Stimulated activated CD4-positive, alpha-beta T cell treated with anti-CD3 and anti-CD28 coated beads, Interleukin-4, amount 100 ng/mL, for 4 hours (primary cell): Measurements from ENCODE around the gene LARGE1.

Experiments used
- DNase-seq, 2 experiments: peaks; one replicate each; pipeline ENCODE4 v3.0.0-alpha.2; 2020

Gene LARGE1

DNA sequence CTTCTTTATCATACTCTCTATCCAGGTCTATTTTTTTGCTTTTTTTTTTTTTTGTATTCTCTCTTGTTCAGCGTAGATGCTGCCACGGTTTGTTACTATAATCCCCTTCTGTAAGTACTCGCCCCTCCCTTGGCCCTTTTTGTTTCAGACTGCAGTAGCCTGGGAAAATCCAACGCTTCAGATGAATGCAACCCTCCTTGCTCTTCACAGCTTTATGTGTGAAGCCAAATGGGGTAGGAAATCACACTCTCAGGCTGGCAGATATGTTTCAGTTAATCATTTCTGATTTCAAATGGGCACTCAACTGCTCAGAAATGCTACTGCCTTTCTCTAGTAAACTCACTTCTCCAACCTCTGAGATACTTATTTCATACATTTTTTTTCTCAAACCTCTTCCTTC lies 149.1 kb downstream of the LARGE1 start:
- no peak for DNase-seq

DNA sequence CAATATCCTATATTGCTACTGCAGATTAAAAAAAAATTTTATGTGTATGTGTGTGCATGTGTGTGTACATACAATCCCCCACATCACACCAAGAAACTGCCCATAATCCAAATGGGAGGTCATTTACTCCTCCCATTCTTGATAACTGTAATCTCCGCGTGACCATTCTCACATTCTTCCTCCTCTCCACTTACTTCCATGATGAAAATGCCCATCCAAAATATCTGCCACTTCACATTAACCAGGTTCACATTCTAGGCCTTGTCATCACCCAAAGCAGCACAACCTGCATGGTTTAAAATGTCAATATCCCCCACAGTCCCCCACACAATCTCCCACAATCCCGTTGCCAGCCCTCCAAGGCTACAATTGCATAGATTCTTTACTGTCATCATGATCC lies 149.6 kb downstream of the LARGE1 start:
- DNase-seq, result no peak

DNA sequence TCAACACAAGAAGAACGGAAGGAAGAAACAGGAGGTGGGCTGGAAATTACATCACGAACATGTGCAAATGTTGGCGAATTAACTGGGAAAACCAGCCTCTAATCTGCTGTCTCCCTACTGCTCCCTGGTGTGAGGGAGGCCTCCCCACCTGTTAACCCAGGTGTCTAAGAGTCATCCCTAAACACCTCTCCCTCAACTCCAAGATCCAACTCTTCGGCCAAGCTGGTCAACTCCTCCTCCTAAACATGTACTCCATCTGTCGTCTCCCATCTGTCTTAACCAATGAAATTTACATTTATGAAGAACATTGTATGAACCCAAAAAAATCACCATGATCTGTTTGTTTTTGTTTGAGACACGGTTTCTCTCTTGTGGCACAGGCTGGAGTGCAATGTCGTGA lies 154.2 kb downstream of the LARGE1 start:
- no peak for DNase-seq

DNA sequence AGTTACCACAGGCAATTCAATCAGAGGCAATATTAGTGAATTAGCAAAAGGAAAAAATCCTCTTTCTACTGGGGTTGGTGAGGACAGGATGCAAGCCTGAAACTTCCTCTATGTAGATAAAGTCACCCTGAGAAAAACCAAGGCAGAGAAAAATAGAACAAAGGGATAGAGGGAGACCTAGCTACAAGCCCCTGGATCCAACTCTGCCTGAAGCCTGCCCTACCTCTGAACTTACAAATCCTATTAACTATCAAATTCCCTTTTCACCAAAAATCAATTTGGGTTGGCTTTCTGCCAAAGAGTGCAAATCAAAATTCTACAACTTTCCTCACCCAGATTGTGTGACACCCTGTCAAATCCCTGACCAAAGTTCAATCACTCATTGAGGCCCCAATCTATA lies 161.3 kb downstream of the LARGE1 start:
- no peak for DNase-seq

DNA sequence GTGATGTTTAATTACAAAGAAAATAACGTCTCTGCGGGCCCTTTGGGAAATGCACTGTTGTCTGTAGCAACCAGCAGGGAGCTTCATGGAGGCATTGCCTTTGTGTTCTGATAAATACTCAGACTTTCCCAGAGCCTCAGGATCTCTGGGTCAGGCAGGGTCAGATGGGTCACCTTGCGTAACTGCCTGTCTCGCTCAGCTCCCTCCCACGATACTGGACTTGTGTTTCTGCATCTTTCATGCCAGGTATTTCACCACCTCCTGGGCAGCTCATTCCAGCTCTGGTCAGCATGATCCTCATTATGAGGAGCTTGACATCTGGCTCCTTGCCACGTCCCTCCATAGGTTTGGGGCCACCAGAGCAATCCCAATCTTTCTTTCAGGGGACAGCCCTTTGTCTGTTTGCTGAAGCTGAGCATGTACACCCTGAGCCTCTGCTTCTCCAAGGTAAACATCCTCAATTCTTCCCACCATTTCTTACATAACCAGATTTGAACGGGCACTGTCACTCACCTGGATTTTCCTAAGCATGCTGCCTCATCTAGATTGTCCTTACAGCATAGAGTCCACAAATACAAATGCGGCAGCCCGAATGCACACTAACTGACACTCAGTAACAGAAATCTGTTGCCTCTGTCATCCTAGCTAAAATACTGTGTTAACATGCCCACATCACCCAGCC lies 162.3 kb downstream of the LARGE1 start:
- no peak for DNase-seq

DNA sequence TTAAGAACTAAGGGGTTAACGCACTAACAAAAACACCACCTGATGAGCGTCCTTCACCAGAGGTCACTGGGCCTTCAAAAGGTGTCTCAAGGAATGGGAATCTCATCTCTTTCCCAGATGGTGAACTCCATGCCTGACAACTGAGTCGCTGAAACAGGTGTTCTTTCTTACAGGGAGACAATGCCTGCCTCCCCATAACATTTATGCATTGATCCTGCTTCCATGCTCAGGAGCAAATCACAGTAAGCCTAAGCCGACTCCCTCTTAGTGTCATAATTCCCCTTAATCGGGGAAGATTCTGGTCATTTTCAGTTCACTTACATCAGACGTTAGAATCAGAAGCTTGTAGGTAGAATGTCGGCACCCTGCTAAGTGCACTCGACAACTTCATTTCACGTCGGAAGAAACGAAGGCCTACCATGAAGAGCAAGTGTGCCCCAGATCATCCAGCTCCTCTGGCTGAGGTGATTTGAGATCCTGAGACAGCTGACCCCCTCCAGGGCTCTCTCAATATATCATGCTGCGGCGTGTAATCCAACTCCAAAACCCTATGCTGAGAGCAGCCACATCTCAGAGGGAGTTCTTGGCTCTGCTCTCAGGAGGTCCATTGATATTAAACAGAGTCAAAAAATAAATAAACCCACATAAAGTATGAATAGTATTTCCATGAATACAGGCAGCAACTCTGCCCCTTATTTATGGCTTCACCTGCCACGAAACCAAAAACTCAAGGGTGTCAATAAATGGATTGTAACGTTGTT lies 163.1 kb downstream of the LARGE1 start:
- DNase-seq, result no peak

DNA sequence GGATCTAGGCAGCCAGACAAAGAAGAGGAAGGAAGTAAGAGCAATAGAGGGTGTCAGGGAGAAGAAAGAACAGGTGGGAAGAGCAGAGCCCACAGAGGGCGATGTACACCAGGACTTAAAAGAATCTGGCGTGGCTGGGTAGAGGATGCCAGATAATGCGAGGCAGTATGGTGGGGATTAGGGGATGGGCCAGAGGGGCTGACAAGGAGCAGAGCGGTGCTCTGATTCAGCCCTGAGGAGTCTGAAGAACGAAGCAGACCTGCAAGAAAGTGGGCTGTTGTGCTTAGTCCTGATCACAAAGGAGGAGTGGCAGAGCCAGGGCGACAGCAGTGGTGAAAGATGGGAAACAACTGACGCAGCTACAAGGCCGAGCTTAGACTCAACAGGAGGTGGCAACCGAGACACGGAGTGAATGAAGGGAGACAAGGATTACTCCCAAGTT lies 163.7 kb downstream of the LARGE1 start:
- DNase-seq, result no peak

DNA sequence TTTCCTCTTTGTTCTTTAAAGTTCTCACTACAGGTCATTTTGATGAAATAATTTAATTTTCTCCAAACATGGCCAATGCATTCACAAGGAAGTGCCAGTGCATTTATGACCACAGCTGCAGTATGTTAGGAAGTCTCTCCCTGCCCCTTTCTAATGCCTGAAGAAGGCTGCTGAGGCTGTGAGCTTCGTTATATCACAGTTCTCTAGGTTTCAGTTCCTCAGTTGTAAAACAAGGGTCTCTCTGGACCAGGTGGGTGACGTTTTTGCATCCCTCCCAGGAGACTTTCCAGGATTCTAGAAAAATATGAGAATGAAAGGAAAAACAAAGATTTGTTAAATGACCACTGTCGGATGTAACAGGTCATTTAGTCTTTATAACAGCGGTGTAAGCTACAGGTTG lies 171.6 kb downstream of the LARGE1 start:
- no peak for DNase-seq

DNA sequence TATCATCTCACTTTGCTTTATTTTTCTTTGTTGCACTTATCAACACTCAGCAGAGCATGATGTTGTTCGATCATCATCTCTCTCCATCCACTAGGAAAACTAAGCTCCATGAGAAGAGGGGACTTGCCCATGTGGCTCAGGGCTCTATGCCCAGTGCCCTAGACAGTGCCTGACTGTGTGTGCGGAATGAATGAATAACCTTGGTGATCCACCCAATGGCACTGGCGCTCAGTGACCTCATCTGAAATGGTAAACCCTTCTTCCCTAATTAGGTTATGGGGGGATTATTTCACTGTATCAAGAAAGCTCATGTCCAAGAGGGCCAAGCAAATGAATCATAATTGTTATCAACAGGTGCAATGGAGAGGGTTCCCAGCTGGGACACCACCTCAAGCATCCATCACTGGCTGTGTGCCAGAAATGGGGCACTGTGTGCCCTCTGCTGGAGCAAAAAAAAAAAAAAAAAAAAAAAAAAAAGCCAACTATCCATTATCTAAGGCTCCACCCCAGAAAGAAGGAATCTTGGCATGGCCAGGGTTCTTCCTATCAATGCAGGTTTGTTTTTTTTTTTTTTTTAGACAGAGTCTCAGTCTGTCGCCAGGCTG lies 172.6 kb downstream of the LARGE1 start:
- no peak for DNase-seq

DNA sequence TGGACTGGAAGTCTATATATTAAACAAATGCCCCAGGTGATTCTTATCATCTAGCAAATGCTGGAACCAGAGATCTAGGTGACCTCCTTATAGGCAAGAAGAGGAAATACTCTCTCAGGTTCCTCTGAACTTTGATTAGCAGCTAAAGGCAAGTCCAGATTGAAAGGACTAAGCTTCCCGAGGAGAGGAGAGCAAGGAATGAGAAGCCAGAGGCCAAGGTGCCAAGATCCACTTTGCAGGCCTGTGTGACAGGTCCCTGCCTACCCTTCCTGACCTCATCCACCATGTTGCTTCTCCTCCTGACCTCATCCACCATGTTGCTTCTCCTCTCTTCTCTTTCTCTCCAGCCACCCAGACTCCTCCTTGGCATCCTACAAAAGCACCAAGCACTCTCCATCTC lies 173.2 kb downstream of the LARGE1 start:
- DNase-seq, result no peak

DNA sequence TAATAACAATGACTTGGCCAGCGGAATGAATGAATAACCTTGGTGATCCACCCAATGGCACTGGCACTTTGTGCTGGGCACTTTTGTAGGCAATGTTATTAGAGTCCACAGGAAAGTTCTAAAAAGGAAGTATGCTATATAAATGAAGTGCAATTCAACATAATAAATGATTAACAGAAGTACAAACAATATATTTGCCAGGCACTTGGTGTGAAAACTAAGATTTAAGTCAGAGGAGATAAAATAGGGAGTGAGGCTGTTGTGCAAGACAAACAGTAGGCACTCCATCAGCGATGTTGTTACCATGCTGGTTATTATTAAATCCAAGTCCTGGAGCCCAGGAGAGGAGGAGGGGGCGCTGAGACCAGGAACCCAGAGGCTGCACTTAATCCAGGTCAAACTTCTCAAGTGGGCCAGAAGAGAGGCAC lies 173.8 kb downstream of the LARGE1 start:
- DNase-seq, result no peak

DNA sequence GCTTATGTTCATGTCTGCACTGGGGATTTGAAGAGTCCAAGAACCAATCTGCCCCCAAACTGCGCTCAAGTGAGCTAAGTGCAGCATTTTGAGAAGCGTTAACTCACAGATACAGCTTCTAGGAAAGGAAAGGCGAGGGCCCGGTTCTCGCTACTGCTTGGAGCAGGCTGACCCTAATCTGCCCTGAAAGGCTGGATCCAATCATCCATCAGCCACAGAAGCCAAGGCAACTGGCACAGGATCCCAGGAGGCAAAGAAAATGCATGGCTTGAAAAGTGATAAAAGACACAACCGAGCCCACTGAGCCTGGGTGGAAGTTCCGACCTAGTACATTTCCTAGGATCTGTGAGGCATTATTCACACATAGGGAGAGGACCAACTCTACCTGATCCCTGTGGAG lies 174.8 kb downstream of the LARGE1 start:
- DNase-seq, result no peak

DNA sequence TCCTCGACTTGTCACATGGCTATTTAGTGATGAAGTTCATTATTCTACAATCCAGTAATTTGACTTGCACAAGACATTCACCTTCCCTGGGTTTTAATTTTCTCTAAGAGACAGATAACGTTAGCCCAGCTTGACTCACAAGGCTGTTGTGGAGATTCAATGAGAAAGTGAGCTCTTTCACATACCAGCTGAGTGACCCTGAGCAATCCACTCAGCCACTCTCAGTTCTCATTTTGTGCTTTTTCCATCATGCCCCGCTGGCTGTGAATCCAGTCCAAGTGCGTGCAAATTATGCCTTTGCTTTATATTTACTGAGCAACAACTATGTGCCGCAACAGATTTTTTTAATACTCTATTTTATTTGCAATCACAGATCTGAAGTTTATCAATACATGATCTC lies 176.5 kb downstream of the LARGE1 start:
- no peak for DNase-seq

DNA sequence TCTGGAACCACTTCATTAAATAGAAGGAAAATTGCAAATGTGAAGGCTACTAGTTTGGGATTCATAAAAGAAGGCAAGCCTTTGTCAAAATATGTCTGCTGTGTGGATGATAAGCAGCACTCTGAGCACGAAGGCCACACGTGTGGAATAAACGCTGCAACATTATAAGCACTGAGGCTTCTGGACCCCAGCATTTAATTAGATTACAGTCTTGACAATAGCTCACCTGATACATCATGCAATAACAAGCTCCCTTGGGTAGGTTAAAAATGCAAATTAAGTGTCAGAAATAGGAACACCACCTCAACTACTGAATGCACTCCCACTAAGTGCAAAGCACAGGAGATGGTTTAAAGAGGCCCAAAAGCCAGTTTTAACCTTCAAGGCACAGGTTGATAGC lies 179.3 kb downstream of the LARGE1 start:
- no peak for DNase-seq

DNA sequence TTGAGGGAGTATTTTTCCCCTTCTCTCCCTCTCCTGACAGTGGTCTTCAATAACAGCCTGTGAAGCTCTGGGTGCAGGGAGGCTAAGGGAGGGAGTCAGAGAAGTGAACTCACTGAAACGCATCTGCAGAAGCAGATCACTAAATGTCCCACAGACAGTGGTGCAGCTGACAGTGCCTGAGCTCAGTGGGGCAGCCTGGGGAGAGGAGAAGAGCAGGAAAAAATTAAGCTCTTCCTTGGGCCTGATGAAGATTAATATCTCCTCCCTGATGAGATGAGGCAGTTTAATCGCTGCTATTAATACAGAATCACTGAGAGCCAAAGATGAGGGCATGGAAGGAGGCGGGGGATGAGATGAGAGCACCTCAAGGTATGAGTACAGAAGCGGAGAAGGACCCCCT lies 180.8 kb downstream of the LARGE1 start:
- no peak for DNase-seq

DNA sequence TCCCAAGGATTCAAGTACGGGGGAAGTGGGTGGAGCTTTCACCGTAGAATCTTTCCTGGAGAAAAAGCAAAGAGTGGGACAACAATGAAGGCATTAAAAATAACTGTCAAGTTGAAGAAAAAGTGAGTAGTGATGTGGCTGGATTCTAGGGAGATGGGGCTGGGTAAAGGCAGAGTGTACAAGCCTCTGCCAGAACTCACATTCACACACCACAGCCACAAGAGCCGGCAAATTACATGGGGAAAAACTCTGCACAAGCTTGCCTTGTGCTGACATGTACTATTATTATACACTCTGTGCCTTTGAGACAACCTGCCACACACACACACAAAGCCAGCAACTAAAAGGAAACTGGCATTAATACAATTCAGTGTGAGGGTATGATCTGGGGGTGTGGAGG lies 182.6 kb downstream of the LARGE1 start:
- no peak for DNase-seq

DNA sequence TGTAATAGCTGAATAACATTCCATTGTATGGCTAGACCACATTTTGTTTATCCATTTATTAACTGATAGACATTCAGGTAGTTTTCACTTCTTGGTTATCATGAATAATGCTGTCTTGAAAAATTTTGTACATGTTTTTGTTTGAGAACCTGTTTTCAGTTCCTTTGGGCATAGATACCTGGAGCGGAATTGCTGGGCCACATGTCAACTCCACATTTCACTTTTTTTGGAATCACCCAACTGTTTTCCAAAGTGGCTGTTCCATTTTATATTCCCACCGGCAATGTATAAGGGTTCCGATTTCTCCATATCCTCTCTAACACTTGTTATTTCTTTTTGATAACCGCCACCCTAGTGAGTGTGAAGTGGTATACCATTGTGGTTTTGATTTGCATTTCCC lies 184.3 kb downstream of the LARGE1 start:
- DNase-seq, result no peak

DNA sequence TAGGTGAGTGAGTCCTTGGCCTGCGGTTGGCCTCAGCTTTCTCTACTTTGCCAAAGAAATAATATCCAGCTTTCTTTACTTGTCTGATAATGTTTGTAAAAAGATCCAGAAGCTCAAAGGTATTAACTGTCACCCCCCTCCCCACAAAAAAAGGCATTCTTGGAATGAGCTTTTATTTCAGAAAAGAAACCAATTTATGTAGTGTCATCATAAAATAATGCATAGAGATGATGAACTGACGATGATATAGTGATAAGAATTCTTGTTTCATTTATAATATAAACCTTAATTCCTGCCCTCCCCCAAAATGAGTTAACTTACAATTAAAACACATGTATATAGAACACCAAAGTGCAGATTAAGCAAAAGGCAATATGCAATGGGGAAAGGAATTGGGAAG lies 191.4 kb downstream of the LARGE1 start:
- no peak for DNase-seq

DNA sequence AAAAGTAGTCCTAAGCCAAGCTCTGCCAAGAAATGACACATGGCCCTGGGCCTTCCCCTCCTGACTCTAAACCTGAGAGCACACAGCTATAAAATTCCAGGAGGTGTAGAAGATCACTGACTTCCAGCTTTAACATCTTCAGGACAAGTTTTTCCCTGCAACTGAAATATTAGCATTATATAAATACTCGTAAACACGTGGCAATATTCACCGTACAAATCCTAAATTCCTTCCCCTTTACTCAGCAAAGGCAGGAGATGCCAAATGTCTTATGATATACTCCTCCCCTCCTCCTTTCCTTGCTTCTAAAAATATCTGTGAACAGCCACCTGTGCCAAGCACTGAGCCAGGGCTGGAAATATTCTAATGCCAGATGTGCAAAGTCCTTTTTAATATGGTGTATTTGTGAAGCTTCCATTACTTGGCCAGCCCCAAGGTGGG lies 194.0 kb downstream of the LARGE1 start:
- no peak for DNase-seq

DNA sequence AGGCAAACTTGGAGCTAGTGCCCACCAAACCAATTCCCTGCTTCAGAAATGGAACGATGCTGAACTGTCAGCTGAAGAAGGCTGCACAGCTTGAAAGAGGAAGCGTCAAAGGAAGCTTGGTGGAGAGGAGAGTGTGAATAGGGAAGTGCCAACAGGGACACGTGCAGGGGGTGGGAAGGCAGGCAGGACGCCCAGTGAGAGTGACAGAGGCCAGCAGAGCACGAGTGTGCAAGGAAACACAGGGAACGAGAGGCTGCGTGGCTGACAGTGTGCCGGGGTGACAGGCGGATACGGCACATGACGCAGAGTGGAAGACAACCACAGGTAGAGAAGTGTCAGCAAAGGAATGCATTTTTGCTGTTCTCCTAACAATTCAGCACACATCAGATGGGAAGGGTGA lies 196.4 kb downstream of the LARGE1 start:
- DNase-seq, result no peak

DNA sequence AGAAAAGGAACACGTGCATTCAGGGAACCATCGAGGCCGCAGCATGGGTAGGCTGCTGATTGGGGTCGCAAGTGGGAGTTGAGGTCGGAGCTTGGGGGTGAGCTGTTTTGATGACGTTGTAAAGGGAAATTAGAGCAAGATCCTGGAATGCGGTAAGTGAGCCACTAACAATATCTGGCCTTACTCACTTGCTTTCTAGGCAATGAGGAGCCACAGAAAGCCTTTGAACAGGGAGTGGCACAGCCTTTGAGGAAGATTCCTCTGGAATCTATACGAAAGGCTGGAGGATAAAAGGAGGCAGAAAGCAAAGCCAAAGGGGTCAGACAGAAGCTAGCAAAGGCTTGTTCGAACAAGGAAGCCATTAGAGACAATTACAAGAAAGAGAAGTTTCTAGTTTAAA lies 197.5 kb downstream of the LARGE1 start:
- DNase-seq, result no peak

DNA sequence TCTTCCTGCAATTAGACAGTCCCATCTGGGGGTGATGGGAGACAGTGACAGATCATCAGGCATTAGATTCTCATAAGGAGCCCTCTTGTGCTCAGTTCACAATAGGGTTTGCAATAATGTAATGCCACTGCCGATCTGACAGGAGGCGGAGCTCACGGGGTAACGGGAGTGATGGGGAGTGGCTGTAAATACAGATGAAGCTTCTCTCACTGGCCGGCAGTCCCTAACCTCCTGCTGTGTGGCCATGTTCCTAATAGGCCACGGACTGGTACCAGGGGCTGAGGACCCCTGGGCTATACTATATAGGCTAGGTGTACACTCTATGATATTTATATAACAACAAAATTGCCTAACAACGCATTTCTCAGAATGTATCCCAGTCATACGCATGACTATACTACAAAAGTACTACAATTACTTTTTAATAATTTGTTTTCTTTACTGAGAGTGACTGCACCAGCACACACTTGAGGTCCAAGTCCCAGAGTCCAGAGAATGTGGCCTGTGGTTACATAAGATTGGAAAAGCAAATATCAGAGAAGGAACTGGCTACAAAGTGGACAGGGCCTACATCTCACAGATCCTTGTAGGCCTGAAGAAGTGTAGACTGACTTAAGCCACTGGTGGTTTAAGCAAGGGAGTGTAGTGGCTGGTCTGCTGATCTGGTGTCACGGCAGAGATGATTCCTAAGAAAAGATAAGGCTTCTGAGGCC lies 200.0 kb downstream of the LARGE1 start:
- no peak for DNase-seq

DNA sequence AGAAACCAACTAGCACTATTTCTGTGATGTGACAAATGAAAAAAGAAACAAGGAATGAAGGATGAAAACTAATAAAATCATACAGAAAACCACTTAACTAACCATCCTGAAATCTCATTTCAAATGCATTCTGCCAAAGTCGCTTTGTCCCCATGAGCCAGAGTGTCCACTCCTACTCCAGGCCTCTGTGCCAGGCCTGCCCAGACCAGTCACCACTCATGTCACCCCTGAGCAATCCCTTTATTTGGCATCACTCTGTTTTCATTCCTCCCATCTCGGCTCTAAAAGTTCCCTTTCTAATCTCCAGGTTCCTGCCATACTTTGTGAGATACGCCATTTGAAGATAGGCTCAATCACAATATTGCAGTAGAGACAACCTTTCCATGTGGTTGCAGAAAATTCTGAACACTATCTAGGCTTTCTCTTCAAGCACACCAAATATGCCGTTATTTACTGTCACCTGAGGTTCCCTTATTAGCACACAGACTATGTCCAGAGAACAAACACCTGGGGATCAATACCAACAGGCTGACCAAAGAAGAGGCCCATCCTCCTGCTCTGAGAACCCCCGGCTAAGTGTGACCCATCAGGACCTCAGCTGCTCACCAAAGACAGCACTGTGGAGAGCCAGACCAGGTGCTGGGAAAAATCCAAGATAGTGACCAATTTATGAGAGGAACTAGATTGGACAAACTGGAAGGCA lies 202.4 kb downstream of the LARGE1 start:
- no peak for DNase-seq
